Renal cortical epithelial cell (primary cell): ENCODE measurements around the gene NSG2. TPM values are rescaled to one million over a fixed set of nuclear protein-coding genes. Genes with fewer than 3 reads are reported as not detected.

Source experiments
- DNase-seq: peaks from one replicate; pipeline ENCODE4 v3.0.0-alpha.2; 2011; ENCODE audit warnings: low read depth
- total RNA-seq: library from RNA; depleted of rRNA; stranded (reverse); fragments of >200 nt; gene quantifications from 2 replicates; pipeline ENCODE4 v1.2.3, GENCODE V29; 2014

NSG2 gene
- total RNA-seq, 1 donor from 2014 or later: 0.15 TPM

DNA sequence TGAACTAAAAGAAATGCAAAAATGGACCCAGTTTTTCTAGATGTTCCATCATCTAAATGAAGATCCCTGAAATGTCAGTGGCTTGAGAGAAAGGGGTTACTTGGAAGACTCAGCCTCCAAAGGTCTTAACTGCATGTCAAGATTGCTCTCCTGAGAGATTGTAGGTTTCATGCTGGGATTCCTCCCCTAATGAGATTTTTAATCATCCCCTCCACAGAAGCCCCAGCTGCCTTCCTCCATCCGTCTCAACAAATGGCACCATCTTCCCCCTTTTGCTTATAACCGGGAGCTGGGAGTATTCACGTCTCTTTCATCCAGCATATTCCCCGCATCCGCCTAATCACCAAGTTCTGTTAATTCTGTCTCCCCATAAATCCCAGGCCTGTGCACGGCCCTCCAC lies 104.5 kb downstream of the NSG2 start:
- no peak for DNase-seq

DNA sequence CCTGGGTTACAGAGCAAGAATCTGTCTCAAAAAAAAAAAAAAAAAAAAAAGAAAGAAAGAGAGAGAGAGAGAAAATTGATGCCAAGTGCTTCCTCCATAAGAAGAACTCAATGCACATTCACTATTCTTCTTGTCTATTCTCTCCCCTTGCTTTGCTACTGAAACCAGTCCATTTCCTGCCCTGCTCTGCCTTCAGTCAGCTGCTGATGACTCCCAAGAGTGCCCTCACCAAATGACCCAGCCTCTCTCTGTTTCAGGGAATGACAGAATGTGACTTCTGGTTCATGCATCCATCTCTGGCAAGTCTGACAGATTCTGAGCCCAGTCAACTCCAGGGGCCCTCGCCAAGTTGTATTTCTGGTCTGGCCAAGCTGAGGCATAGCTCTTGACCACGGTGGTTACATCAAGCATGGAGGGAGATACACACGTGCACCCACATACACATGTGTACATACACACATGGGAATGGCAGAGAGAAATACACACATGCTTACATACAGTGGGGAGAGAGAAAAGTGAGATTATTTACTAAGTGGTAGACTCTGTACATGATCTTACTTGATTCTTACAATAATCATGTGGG lies 106.2 kb downstream of the NSG2 start:
- DNase-seq: no peak

DNA sequence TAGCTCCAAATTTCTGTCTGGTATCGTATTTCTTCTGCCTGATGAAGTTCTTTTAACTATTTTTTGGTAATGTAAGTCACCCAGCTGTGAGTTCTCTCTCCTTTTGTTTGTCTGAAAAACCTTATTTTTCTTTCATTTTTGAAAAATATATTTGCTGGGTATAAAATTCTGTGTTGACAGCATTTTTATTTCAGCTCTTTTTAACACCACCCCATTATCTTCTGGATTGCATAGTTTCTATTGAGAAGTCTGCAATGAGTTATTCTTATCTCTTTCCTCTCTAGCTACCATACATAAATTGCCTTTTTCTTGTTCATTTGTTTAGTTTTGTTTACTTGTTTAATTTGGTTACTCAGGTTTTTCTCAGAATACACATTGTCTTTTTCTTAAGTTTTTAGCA lies 109.1 kb downstream of the NSG2 start:
- no peak for DNase-seq

DNA sequence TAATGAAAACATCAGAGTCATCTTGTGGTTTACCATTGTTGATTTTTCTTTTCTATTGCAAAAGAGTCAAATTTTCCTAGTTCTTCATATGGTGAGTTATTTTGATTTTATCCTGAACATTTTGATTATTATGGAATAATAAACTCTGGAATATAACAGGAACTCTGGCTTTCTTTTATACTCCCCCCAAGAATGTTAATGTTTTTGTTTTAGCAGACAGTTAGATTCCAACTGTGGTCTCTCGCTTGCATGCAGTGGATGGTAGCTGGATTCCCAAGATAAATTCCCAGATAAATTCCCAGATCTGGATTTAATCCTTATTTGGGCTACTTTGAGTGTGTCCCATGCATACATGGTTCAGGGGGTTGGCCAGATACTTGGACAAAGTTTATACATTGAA lies 109.8 kb downstream of the NSG2 start:
- no peak for DNase-seq

DNA sequence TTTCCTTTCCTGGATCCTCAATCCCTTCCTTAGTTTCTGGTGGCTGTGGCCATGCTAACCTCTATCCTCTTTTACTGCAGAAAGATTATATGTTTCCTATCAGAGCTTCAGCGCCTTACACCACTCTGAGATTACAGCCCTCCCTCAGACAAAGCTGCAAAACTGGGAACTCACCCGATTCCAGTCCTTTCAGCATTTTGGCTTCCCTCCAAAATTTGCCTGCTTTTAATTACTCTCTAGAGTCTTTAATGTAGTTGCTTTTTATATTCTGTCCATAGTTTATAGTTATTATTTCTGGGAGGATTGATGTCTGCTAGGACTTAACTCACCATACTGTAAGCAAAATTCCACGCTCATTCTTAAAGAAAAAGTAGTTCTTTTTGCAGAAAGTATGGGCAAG lies 110.2 kb downstream of the NSG2 start:
- DNase-seq: no peak

DNA sequence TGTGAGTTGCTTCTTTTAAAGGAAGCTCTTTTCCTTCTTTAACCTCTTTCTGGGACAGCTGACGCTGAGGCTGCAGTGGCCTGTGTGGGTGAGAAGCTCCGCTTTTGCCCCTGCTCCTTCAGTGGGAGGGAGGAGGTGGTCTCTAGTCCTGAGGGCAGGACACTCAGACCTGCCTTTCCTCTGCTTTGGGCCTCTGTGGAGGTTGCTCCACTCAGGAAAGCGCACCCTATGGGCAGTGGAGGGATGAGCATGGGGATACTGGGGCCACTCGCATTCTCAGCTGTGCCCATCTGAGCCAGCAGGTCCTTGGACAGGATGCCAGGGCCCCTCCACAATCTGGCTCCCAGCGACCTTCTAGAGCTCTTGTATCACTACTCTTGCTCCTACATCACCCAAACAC lies 111.5 kb downstream of the NSG2 start:
- no peak for DNase-seq

Other genes with a start within 250 kb of the NSG2 start
- 33.0 and 66.6 TPM in 2 replicates for gene CPEB4, start 157.4 kb upstream of the NSG2 start, total RNA-seq
- not detected in 2 replicates for gene C5orf47, start 56.5 kb upstream of the NSG2 start, total RNA-seq